ENCODE measurements around the gene VAV3. TPM values are rescaled to one million over a fixed set of nuclear protein-coding genes. Genes with fewer than 3 reads are reported as not detected.

Gene VAV3
- total RNA-seq, 1 experiment from 2014 or later, result not detected

DNA sequence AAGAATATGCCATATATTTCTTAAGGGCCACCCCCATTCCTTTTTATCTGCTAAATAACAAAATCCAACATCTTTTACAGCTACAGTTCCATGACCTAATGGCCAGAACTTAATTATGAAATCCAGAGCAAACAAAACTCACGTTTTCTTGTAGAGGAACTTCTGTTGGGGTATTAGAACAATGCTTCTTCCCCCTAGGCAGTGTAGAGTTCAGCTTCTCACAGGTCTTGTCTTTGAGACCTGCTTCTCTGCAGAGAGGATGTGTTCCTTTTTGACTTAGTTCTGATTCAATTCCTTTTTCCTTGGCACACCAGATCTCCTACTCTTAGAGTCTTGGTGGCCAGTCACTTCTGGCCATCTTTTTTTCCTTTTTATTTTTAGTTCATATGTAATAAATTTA lies 22.2 kb downstream of the VAV3 start:
- no peaks in the 10 kb centered on the region for H3K9me2 ChIP-seq (ENCODE audit: insufficient read depth)
- ATAC-seq (no peak), DNase-seq (ENCODE audit: low read depth, low spot score) (no peak)
- ChIA-PET RAD21 (ENCODE audit: low non-redundant PET in 1 of 2, low total read pairs in 2 of 2, uncharacterized antibody in 2 of 2, unreplicated experiment in 2 of 2) (no interaction called here), CTCF (no interaction called here), POLR2A (no interaction called here)
- TF ChIP-seq ZFX (IDR thresholded peaks at IDR 0.05), result no peak
- no peak for TF ChIP-seq ZNF274 (IDR thresholded peaks at IDR 0.05; ENCODE audit: low read depth, low read length)
- no peak for TF ChIP-seq YY1 (IDR thresholded peaks at IDR 0.05; ENCODE audit: extremely low read depth, insufficient replicate concordance, low read depth, low read length)
- no peak for TF ChIP-seq EZH2phosphoT487 (IDR thresholded peaks at IDR 0.05; ENCODE audit: borderline replicate concordance)
- no peak overlapping the region for H3K9ac ChIP-seq (ENCODE audit: low read length)
- intact Hi-C loops (cut with micrococcal nuclease), result no loop called here
- H2AFZ ChIP-seq (ENCODE audit: low read depth, low read length, poor library complexity, severe bottlenecking), result no peak overlapping the region
- H3K9me3 ChIP-seq (ENCODE audit: control insufficient read depth in 1 of 2, insufficient read depth in 1 of 2, low read depth in 1 of 2, low read length in 2 of 2), result no peaks in the 10 kb centered on the region
- no peaks in the 10 kb centered on the region for H3K79me2 ChIP-seq (ENCODE audit: insufficient read depth, low read length)
- H3K36me3 ChIP-seq (ENCODE audit: control insufficient read depth in 1 of 2, insufficient read depth in 2 of 2, low read length in 2 of 2), result no peaks in the 10 kb centered on the region
- no peaks in the 10 kb centered on the region for H4K20me1 ChIP-seq (ENCODE audit: insufficient read depth)
- no peak overlapping the region for H3K27ac ChIP-seq (ENCODE audit: low read depth, low read length)
- no peak overlapping the region for H3K4me2 ChIP-seq (ENCODE audit: low read length)
- no peak overlapping the region for H3K4me3 ChIP-seq (replicated peaks in 1 of 2; ENCODE audit: low read depth in 1 of 2, low read length in 2 of 2)
- no peaks in the 10 kb centered on the region for H3K4me1 ChIP-seq (ENCODE audit: control insufficient read depth in 1 of 2, insufficient read depth in 2 of 2, low read length in 2 of 2)
- no TSS peak for BruUV-seq (replicated peaks)
- H3K27me3 ChIP-seq (ENCODE audit: insufficient read depth, low read length), result peaks cover 14% of the 10 kb centered on the region; the same call in 1 of the 2 replicates

DNA sequence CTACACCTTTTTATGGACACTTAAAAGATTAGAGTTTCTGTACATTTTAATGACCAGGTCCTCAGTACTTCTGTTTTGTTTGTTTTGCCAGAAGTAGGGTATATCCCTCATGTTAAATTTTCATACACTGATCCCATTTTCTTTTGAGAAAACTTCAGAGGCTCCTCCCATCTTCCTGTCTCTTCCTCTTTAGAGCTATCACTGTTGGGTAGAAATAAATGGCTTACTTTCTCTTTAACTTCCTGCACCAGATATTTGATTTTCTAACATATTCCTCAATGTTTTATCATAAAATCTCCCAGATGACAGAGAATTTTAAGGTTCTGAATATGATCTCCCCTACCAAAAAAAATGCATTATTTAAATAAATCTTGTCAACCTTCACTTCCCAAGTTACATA lies 23.4 kb downstream of the VAV3 start:
- DNase-seq (ENCODE audit: low read depth, low spot score) (no peak), ATAC-seq (no peak)
- Histone ChIP-seq H4K20me1 (ENCODE audit: insufficient read depth) (no peaks in the 10 kb centered on the region), H3K4me3 (replicated peaks in 1 of 2; ENCODE audit: low read depth in 1 of 2, low read length in 2 of 2) (no peak overlapping the region), H3K27me3 (ENCODE audit: insufficient read depth, low read length) (peaks cover 15% of the 10 kb centered on the region; the same call in 1 of the 2 replicates), H3K36me3 (ENCODE audit: control insufficient read depth in 1 of 2, insufficient read depth in 2 of 2, low read length in 2 of 2) (no peaks in the 10 kb centered on the region), H2AFZ (ENCODE audit: low read depth, low read length, poor library complexity, severe bottlenecking) (no peak overlapping the region), H3K9ac (ENCODE audit: low read length) (no peak overlapping the region), H3K9me2 (ENCODE audit: insufficient read depth) (no peaks in the 10 kb centered on the region), H3K4me2 (ENCODE audit: low read length) (no peak overlapping the region), H3K27ac (ENCODE audit: low read depth, low read length) (no peak overlapping the region), H3K9me3 (ENCODE audit: control insufficient read depth in 1 of 2, insufficient read depth in 1 of 2, low read depth in 1 of 2, low read length in 2 of 2) (no peaks in the 10 kb centered on the region), H3K79me2 (ENCODE audit: insufficient read depth, low read length) (no peaks in the 10 kb centered on the region), H3K4me1 (ENCODE audit: control insufficient read depth in 1 of 2, insufficient read depth in 2 of 2, low read length in 2 of 2) (peaks cover 2 to 4% of the 10 kb centered on the region in 2 experiments; a peak in 3 of 4 replicates)
- TF ChIP-seq RAD21 (IDR thresholded peaks at IDR 0.05; ENCODE audit: low read depth), result no peak
- TF ChIP-seq SRF (IDR thresholded peaks at IDR 0.05; ENCODE audit: low read depth), result no peak
- TF ChIP-seq TCF7L2 (IDR thresholded peaks at IDR 0.05; ENCODE audit: borderline replicate concordance, extremely low read depth, insufficient read depth, insufficient read length), result no peak
- TF ChIP-seq POLR2AphosphoS5 (IDR thresholded peaks at IDR 0.05; ENCODE audit: low read depth, low read length), result no peak
- TF ChIP-seq SIN3A (IDR thresholded peaks at IDR 0.05; ENCODE audit: low read depth), result no peak
- TF ChIP-seq EZH2 (IDR thresholded peaks at IDR 0.05), result no peak
- no peak for TF ChIP-seq YY1 (IDR thresholded peaks at IDR 0.05; ENCODE audit: extremely low read depth, insufficient replicate concordance, low read depth, low read length)
- no peak for TF ChIP-seq FOSL1 (IDR thresholded peaks at IDR 0.05; ENCODE audit: low read depth)
- no peak for TF ChIP-seq CEBPB (IDR thresholded peaks at IDR 0.05; ENCODE audit: low read depth)
- TF ChIP-seq, protein P1, sequence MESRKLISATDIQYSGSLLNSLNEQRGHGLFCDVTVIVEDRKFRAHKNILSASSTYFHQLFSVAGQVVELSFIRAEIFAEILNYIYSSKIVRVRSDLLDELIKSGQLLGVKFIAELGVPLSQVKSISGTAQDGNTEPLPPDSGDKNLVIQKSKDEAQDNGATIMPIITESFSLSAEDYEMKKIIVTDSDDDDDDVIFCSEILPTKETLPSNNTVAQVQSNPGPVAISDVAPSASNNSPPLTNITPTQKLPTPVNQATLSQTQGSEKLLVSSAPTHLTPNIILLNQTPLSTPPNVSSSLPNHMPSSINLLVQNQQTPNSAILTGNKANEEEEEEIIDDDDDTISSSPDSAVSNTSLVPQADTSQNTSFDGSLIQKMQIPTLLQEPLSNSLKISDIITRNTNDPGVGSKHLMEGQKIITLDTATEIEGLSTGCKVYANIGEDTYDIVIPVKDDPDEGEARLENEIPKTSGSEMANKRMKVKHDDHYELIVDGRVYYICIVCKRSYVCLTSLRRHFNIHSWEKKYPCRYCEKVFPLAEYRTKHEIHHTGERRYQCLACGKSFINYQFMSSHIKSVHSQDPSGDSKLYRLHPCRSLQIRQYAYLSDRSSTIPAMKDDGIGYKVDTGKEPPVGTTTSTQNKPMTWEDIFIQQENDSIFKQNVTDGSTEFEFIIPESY (IDR thresholded peaks at IDR 0.05; ENCODE audit: extremely low read depth, insufficient replicate concordance, low read length), result no peak
- no peak for TF ChIP-seq POLR2A (IDR thresholded peaks at IDR 0.05; ENCODE audit: borderline replicate concordance, extremely low read depth, insufficient read depth, insufficient read length)
- TF ChIP-seq JUND (IDR thresholded peaks at IDR 0.05), result no peak
- TF ChIP-seq EGR1 (IDR thresholded peaks at IDR 0.05; ENCODE audit: low read depth), result no peak
- TF ChIP-seq ZNF274 (IDR thresholded peaks at IDR 0.05; ENCODE audit: low read depth, low read length), result no peak
- TF ChIP-seq CBX3 (IDR thresholded peaks at IDR 0.05; ENCODE audit: low read depth), result no peak
- TF ChIP-seq, protein P2, sequence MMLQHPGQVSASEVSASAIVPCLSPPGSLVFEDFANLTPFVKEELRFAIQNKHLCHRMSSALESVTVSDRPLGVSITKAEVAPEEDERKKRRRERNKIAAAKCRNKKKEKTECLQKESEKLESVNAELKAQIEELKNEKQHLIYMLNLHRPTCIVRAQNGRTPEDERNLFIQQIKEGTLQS (IDR thresholded peaks at IDR 0.05), result no peak
- TF ChIP-seq, protein P3, sequence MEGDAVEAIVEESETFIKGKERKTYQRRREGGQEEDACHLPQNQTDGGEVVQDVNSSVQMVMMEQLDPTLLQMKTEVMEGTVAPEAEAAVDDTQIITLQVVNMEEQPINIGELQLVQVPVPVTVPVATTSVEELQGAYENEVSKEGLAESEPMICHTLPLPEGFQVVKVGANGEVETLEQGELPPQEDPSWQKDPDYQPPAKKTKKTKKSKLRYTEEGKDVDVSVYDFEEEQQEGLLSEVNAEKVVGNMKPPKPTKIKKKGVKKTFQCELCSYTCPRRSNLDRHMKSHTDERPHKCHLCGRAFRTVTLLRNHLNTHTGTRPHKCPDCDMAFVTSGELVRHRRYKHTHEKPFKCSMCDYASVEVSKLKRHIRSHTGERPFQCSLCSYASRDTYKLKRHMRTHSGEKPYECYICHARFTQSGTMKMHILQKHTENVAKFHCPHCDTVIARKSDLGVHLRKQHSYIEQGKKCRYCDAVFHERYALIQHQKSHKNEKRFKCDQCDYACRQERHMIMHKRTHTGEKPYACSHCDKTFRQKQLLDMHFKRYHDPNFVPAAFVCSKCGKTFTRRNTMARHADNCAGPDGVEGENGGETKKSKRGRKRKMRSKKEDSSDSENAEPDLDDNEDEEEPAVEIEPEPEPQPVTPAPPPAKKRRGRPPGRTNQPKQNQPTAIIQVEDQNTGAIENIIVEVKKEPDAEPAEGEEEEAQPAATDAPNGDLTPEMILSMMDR (IDR thresholded peaks at IDR 0.05 in 2 of 3, conservative IDR thresholded peaks at IDR 0.05 in 1 of 3; ENCODE audit: borderline replicate concordance in 1 of 3, insufficient read depth in 1 of 3, low read depth in 2 of 3, low read length in 2 of 3), result no peak
- no peak for TF ChIP-seq ZFX (IDR thresholded peaks at IDR 0.05)
- intact Hi-C loops (cut with micrococcal nuclease), result no loop called here
- POLR2A ChIA-PET, result no interaction called here
- CTCF ChIA-PET, result no interaction called here
- BruUV-seq (replicated peaks), result no TSS peak
- RAD21 ChIA-PET (ENCODE audit: low non-redundant PET in 1 of 2, low total read pairs in 2 of 2, uncharacterized antibody in 2 of 2, unreplicated experiment in 2 of 2), result no interaction called here
